Measurements from ENCODE around the gene KLC3. TPM values are rescaled to one million over a fixed set of nuclear protein-coding genes. Genes with fewer than 3 reads are reported as not detected.
"Not testable (repeated sequence)": the region's sequence is repeated elsewhere in the genome, so short reads cannot be mapped to it uniquely, and the experiment has no call there.

The KLC3 gene
- total RNA-seq, 2 experiments from 2014 or later, result not detected

DNA sequence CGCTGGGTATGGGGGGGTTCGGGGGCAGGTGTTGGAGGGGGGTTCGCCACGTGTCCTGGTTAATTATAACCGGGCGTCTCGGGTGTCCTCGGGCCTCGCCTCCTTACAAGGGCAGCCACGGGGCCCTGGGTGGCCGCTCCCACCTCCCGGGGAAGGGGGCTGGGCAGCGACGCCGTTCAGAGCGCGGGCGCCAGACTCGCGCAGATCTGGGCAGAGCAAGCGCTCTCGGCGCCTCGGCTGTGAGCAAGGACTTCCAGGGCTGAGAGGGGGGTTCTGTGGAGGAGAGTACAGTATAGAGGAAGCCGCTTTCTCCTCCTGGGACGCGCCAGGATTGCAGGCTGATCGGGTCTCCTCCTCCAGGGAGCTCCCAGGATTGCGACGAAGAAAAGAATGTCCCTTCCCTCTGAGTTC is 16.9 kb upstream of the KLC3 start:
- no peak overlapping the region for H3K27ac Mint-ChIP-seq

DNA sequence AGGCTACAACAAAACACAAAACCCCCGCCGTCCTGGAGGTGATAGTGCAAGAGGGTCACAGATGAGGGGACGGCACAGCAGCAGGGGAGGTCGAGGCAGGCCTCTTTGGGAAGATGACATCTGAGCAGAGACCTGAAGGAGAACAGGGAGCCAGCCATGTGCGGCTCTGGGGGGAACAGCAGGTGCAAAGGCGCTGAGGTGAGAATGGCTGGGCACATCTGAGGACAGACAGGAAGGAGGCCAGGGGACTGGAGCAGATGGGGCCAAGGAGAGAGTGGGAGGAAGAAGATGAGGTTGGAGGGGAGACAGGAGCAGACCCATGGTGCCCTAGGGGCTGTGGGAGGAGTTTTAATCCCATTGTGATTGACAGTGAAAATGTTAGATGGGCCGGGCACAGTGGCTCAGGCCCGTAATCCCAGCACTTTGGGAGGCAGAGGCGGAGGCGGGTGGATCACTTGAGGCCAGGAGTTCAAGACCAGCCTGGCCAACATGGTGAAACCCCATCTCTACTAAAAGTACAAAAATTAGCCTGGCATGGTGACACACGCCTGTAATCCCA is 16.1 kb upstream of the KLC3 start:
- H3K27ac Mint-ChIP-seq, result no peak overlapping the region

More for the DNA sequence above, 16.9 kb upstream of the KLC3 start:
- CTCF ChIA-PET, result no interaction called here
- Mint-ChIP-seq H3K4me1 (peaks cover 2% of the 10 kb centered on the region), H3K9me3 (no peaks in the 10 kb centered on the region), H3K36me3 (ENCODE audit: low read depth) (no peaks in the 10 kb centered on the region), H3K4me3 (no peak overlapping the region), H3K27me3 (peaks cover 21% of the 10 kb centered on the region)
- DNase-seq, result no peak
- POLR2A ChIA-PET, result no interaction called here

DNA sequence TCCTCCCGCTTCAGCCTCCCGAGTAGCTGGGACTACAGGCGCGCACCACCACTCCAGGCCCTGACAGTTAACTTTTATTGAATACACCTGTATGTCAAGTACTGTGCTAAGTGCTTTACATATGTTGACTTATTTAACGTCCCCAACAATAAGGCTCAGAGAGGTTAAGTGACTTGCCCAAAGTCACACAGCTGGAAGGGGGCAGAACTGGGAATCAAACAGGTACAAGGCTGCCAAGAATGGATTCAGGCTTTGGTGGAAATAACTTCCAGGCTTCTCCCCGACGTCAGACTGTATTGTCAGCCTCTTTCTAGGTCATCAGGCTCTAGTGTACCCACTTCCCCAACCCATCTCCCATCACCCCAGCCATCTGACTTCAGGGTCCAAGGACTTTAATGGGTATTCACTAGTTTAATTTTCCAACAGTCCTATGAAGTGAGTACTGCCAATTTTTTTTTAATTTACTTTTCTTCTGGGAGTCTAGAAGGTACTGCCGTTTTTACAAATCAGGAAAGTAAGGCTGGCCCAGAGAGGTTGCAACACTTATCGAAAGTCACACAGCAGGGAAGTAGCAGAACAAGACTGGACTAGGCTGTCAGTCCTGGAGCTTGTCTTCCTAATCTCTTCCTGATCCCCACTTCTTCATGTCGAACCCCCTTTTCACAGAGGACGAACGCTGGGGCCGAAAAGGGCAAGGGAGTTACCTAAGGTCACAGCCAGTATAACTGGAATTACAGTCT is 13.0 kb upstream of the KLC3 start:
- H3K27ac Mint-ChIP-seq, result no peak overlapping the region
- H3K4me1 Mint-ChIP-seq, result peaks cover 2% of the 10 kb centered on the region
- ChIA-PET POLR2A (no interaction called here), CTCF (interaction anchor here (1.6 to 1.8 kb wide), 2 partner anchors 10 to 12 kb away, joined by 5 read pairs; no protein-coding TSS in a partner anchor)
- no peaks in the 10 kb centered on the region for H3K9me3 Mint-ChIP-seq
- H3K36me3 Mint-ChIP-seq (ENCODE audit: low read depth), result no peaks in the 10 kb centered on the region
- peaks cover 16% of the 10 kb centered on the region for H3K27me3 Mint-ChIP-seq
- DNase-seq, result no peak
- no peak overlapping the region for H3K4me3 Mint-ChIP-seq

More for the DNA sequence above, 16.1 kb upstream of the KLC3 start:
- no peaks in the 10 kb centered on the region for H3K36me3 Mint-ChIP-seq (ENCODE audit: low read depth)
- no peaks in the 10 kb centered on the region for H3K9me3 Mint-ChIP-seq
- ChIA-PET CTCF (no interaction called here), POLR2A (no interaction called here)
- DNase-seq, result no peak
- H3K27me3 Mint-ChIP-seq, result peaks cover 21% of the 10 kb centered on the region
- H3K4me1 Mint-ChIP-seq, result peaks cover 2% of the 10 kb centered on the region
- H3K4me3 Mint-ChIP-seq, result no peak overlapping the region

DNA sequence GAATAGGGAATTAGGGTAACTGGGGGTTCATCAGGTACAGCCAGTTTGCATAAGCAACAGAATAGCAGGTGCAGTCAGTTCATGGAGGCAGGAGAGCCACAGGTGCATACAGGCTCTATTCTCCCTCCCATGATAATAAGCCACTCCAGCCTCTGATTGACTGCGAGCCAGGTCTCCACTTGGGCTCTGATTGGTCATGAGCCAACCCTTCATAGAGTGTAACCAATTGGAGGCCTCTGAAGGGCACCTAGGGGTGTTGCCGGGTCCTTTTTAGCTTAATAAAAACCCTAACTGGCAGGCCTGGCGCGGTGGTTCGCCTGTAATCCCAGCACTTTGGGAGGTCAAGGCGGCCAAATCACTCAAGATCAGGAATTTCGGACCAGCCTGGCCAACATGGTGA is 9.1 kb upstream of the KLC3 start:
- peaks cover under 1% of the 10 kb centered on the region for H3K4me1 Mint-ChIP-seq
- CTCF ChIA-PET, result no interaction called here
- H3K9me3 Mint-ChIP-seq, result no peaks in the 10 kb centered on the region
- DNase-seq, result no peak
- POLR2A ChIA-PET, result no interaction called here
- no peak overlapping the region for H3K27ac Mint-ChIP-seq
- H3K4me3 Mint-ChIP-seq, result no peak overlapping the region
- peaks cover 3% of the 10 kb centered on the region for H3K27me3 Mint-ChIP-seq
- no peaks in the 10 kb centered on the region for H3K36me3 Mint-ChIP-seq (ENCODE audit: low read depth)

DNA sequence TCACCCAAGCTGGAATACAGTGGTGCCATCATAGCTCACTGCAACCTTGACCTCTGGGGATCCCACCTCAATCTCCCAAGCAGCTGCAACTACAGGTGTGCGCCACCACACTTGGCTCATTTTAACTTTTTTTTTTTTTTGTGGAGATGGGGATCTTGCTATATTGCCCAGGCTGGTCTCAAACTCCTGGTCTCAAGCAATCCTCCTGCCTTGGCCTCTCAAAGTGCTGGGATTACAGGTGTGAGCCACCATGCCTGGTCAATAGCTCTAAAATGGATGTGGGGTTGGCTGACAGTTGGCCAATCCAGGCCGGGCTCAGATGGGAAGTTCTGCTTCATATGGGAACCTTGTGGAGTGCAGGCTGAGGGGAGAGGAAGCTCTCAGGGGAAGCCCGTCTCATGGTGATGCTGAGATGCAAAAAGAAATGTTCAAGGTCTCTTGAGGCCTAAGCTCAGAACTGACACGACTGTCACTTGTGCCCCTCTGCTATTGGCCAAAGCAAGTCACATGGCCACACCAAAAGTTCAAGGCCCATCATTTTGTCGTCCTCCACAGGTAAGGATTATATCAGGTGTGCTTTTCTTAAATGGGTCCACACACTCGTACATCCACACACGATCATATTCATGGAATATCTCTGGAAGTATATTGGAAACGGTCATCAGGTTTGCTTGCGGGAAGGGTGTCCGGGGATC is 6.8 kb upstream of the KLC3 start:
- H3K9me3 Mint-ChIP-seq, result no peaks in the 10 kb centered on the region
- H3K27ac Mint-ChIP-seq, result no peak overlapping the region
- no peak overlapping the region for H3K4me3 Mint-ChIP-seq
- no peak for DNase-seq
- H3K36me3 Mint-ChIP-seq (ENCODE audit: low read depth), result no peaks in the 10 kb centered on the region
- POLR2A ChIA-PET, result no interaction called here
- peaks cover 3% of the 10 kb centered on the region for H3K4me1 Mint-ChIP-seq
- peaks cover 4% of the 10 kb centered on the region for H3K27me3 Mint-ChIP-seq
- CTCF ChIA-PET, result no interaction called here

DNA sequence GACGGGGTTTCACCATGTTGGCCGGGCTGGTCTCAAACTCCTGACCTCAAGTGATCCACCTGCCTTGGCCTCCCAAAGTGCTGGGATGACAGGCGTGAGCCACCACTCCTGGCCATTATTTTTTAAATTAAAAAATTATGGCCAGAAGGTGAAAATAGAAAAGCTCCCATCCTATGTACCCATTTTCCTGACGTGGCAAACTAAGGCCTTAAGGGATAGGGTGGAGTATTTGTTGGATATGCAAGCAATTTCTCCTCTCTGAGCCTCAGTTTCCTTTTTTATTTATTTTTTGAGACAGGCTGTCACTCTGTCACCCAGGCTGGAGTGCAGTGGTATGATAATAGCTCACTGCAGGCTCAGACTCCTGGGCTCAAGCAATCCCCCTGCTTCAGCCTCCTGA is 5.7 kb upstream of the KLC3 start:
- H3K36me3 Mint-ChIP-seq (ENCODE audit: low read depth); H3K27me3 Mint-ChIP-seq; POLR2A ChIA-PET; H3K9me3 Mint-ChIP-seq; H3K4me1 Mint-ChIP-seq; H3K4me3 Mint-ChIP-seq; H3K27ac Mint-ChIP-seq; CTCF ChIA-PET; DNase-seq: not testable (repeated sequence)

DNA sequence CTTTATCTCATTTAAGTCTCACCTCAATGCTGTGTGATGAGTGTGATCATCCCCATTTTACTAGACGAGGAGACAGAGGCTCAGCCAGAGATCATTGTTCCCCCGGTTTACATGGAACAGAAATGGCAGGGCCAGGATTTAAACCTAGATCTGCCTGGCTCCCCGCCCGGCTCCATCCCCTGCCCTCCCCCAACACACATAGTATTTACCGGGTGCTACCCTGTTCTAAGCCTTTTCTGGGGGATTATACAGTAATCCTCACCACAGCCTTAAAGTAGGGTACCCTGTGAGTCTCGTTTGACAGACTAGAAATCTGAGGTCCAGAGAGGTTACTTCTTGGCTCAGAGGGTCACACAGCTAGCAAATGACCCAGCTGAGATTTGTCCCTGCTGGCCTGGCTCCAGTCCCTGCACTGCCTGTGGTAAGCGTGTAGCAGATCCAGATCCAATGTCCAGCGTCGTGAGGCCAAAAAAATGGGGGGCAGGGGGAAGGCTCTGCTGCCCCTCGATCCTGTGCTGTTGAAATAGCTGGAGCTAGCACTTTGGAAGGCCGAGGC is 3.8 kb upstream of the KLC3 start:
- peaks cover 9% of the 10 kb centered on the region for H3K27me3 Mint-ChIP-seq
- H3K9me3 Mint-ChIP-seq, result no peaks in the 10 kb centered on the region
- ChIA-PET POLR2A (no interaction called here), CTCF (interaction anchor here (0.6 to 1.4 kb wide), 4 partner anchors 10 to 658 kb away, joined by 3 to 5 read pairs (median 4); partner anchors contain the start of gene CCDC61)
- no peak overlapping the region for H3K27ac Mint-ChIP-seq
- no peaks in the 10 kb centered on the region for H3K36me3 Mint-ChIP-seq (ENCODE audit: low read depth)
- no peak overlapping the region for H3K4me3 Mint-ChIP-seq
- DNase-seq, result no peak
- H3K4me1 Mint-ChIP-seq, result peaks cover 7% of the 10 kb centered on the region

DNA sequence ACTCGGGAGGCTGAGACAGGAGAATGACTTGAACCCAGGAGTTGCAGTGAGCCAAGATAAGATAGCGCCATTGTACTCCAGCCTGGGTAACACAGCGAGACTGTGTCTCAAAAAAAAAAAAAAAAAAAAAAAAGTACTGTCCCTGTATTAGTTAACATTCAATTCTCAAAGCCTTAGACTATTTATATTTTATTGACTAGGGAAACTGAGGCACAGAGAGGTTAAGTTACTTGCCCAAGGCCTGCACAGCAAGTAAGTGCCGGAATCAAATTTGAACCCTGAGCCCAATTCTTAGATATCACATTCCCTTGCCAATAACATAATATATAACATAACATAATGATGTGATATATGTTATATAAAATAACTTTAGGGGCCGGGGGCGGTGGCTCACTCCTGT is 921 bp upstream of the KLC3 start:
- ChIA-PET POLR2A (no interaction called here), CTCF (interaction anchor here (0.8 to 2.1 kb wide), 11 partner anchors 13 to 247 kb away, joined by 3 to 6 read pairs (median 4); partner anchors contain the start of gene PPP1R37)
- DNase-seq, result no peak
- Mint-ChIP-seq H3K27me3 (peaks cover 12% of the 10 kb centered on the region), H3K27ac (no peak overlapping the region), H3K36me3 (ENCODE audit: low read depth) (no peaks in the 10 kb centered on the region), H3K4me3 (no peak overlapping the region), H3K4me1 (peaks cover 7% of the 10 kb centered on the region), H3K9me3 (no peaks in the 10 kb centered on the region)

DNA sequence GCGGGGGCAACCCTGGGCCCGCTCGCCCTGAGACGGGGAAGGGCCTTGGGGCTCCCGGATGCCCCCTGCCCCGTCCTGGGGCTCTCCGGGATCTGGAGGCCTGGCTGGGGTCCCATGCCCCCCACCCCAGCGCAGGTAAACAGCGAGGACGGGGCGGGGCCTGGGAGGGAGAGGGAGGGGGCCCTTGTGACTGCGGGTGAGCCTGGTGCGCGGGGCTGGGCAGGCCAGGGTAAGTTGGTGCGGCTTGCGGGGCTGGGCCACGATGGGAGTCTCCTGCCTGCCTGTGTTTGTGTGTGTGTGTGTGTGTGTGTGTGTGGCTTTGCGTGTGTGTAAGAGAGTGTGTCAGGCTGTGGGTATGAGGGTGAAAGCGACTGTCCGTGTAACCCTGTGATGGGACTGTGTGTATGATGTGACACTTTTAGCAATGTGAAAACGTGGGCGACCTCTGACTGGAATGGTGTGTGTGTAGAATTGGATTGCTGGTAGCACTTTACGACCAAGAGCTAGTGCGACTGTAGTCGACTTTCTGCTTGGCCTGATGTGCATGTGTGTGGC is 426 bp downstream of the KLC3 start:
- ChIA-PET POLR2A (interaction anchor here (0.6 kb wide), 1 partner anchor 519 kb away, joined by 5 read pairs; no protein-coding TSS in a partner anchor), CTCF (interaction anchor here (1.8 kb wide), 1 partner anchor 138 kb away, joined by 4 read pairs; no protein-coding TSS in a partner anchor)
- Mint-ChIP-seq H3K36me3 (ENCODE audit: low read depth) (no peaks in the 10 kb centered on the region), H3K9me3 (no peaks in the 10 kb centered on the region), H3K27ac (no peak overlapping the region), H3K27me3 (peaks cover 16% of the 10 kb centered on the region), H3K4me1 (peaks cover 7% of the 10 kb centered on the region), H3K4me3 (no peak overlapping the region)
- DNase-seq, result no peak

DNA sequence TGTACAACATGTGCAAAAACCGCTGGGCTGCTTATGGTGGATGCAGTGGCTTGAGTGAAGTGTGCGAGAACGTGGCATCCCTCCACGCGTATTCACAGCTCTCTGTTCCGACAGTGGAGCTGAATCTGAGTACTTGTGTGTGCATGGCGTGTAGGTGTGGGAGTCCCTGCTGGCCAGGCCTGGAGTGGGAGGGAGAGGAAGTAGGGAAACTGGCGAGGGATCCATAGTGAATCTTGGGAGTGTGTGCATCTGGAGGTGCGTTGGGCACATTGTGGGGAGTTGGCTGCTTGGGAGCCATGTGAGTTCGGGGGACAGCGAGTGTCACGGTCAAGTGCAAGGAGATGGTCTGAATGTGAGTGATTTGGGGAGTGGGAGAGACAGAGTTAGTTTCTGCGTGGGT is 2.4 kb downstream of the KLC3 start:
- CTCF ChIA-PET, result no interaction called here
- H3K9me3 Mint-ChIP-seq, result no peaks in the 10 kb centered on the region
- no peak for DNase-seq
- no peak overlapping the region for H3K4me3 Mint-ChIP-seq
- POLR2A ChIA-PET, result no interaction called here
- peaks cover 13% of the 10 kb centered on the region for H3K27me3 Mint-ChIP-seq
- no peaks in the 10 kb centered on the region for H3K36me3 Mint-ChIP-seq (ENCODE audit: low read depth)
- H3K4me1 Mint-ChIP-seq, result peaks cover 7% of the 10 kb centered on the region
- no peak overlapping the region for H3K27ac Mint-ChIP-seq

DNA sequence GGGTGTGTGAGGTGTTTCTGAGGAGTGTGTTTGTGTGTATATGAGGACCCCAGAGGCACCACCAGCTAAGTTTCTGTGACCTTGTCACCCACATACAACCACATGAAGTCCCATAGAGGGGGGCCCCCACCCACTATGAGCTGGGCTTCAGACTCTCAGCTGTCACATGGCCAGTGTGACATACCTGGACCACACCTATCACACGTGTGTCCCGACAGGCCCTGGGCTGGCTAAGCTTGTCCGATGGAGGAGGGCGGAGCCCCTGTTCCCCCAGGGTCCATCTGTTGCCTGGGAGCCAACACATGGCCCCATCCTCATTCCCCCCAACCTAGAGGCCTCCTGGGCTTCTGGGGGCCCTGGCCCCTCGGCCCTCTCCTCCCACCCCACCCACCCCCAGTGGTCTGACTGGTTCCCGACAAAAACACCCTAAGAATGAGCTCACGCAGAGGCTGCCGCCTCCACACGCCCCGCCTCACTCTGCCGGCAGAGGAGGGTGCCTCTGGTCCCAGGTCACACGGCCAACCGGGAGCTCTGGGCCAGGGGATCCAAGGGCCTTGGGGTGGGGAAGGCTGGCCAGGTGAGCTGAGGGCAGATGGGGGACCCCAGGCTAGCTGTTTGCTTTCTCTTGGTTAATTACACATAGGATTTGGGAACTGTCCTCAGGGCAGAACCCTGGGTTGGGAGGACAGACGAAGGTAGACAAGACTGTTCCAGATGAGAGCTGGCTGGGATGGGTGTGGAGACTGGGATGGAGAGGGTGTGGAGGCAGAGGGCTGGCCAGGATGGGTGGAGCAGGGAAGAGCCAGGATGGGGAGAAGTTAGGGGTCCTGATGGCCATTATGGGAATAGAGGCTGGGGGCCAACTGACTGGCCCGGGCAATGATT is 4.3 kb downstream of the KLC3 start:
- POLR2A ChIA-PET, result no interaction called here
- no peak overlapping the region for H3K4me3 Mint-ChIP-seq
- H3K9me3 Mint-ChIP-seq, result no peaks in the 10 kb centered on the region
- DNase-seq, result no peak
- peaks cover 13% of the 10 kb centered on the region for H3K27me3 Mint-ChIP-seq
- H3K27ac Mint-ChIP-seq, result no peak overlapping the region
- no peaks in the 10 kb centered on the region for H3K36me3 Mint-ChIP-seq (ENCODE audit: low read depth)
- H3K4me1 Mint-ChIP-seq, result peaks cover 3% of the 10 kb centered on the region
- CTCF ChIA-PET, result interaction anchor here (0.7 kb wide), 1 partner anchor 279 kb away, joined by 4 read pairs; no protein-coding TSS in a partner anchor

DNA sequence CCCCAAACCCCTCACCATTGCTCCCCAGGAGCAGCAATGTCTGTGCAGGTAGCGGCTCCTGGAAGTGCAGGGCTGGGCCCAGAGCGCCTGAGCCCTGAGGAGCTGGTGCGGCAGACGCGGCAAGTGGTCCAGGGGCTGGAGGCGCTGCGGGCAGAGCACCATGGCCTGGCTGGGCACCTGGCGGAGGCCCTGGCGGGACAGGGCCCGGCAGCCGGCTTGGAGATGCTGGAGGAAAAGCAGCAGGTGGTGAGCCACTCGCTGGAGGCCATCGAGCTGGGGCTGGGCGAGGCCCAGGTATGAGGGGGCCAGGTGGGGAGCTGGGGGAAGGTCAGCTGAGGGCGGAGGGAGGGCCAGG is 4.9 kb downstream of the KLC3 start:
- POLR2A ChIA-PET, result no interaction called here
- H3K36me3 Mint-ChIP-seq (ENCODE audit: low read depth), result no peaks in the 10 kb centered on the region
- H3K4me1 Mint-ChIP-seq, result no peaks in the 10 kb centered on the region
- no peak overlapping the region for H3K27ac Mint-ChIP-seq
- peaks cover 8% of the 10 kb centered on the region for H3K27me3 Mint-ChIP-seq
- CTCF ChIA-PET, result no interaction called here
- DNase-seq, result no peak
- H3K9me3 Mint-ChIP-seq, result no peaks in the 10 kb centered on the region
- H3K4me3 Mint-ChIP-seq, result no peak overlapping the region
